Loucy (cell line): ENCODE results near the gene CHST11.

Experiments used
- EZH2phosphoT487 ChIP-seq: fragments of 200-600 bp; IDR thresholded peaks from 2 replicates; pipeline ENCODE4 v1.6.1; 2018; ENCODE audit warnings: antibody characterized with exemption, mild to moderate bottlenecking, moderate library complexity, borderline replicate concordance
- TF ChIP-seq, protein P1 (sequence below): fragments of 200-600 bp; sonication (generic); conservative IDR thresholded peaks from 2 replicates; pipeline ENCODE4 v1.5.1; 2014; ENCODE audit warnings: mild to moderate bottlenecking, antibody characterized with exemption, low read length

- TF ChIP-seq, protein P1, sequence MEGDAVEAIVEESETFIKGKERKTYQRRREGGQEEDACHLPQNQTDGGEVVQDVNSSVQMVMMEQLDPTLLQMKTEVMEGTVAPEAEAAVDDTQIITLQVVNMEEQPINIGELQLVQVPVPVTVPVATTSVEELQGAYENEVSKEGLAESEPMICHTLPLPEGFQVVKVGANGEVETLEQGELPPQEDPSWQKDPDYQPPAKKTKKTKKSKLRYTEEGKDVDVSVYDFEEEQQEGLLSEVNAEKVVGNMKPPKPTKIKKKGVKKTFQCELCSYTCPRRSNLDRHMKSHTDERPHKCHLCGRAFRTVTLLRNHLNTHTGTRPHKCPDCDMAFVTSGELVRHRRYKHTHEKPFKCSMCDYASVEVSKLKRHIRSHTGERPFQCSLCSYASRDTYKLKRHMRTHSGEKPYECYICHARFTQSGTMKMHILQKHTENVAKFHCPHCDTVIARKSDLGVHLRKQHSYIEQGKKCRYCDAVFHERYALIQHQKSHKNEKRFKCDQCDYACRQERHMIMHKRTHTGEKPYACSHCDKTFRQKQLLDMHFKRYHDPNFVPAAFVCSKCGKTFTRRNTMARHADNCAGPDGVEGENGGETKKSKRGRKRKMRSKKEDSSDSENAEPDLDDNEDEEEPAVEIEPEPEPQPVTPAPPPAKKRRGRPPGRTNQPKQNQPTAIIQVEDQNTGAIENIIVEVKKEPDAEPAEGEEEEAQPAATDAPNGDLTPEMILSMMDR = no peak
- no peak for TF ChIP-seq EZH2phosphoT487
Measured at GRCh38 chr12:104775731-104776231, 319.0 kb downstream of the CHST11 start.
